OCI-LY7 (cell line): ENCODE measurements around the gene STUM. TPM values are rescaled to one million over a fixed set of nuclear protein-coding genes. Genes with fewer than 3 reads are reported as not detected.

Experiments
- BruUV-seq: library from RNA; stranded (reverse); fragments of 400-500 nt; replicated peaks from 2 replicates; lab custom pipeline; 2021; lab: Mats Ljungman, UMichigan
- CTCF ChIA-PET: fragments of 300-600 bp; sonication (Branson Sonifier 250); formaldehyde crosslinking; loops from one replicate; lab custom pipeline; 2022; ENCODE audit warnings: antibody characterized with exemption; ENCODE audit not compliant: unreplicated experiment; lab: Charles Lee
- POLR2A ChIA-PET: fragments of 300-600 bp; sonication (Branson Sonifier 250); formaldehyde crosslinking; loops from one replicate; lab custom pipeline; 2022; ENCODE audit warnings: antibody characterized with exemption; lab: Charles Lee
- DNase-seq: peaks from one replicate; pipeline ENCODE4 v3.0.0-alpha.2; 2015; ENCODE audit warnings: low spot score
- H2AFZ ChIP-seq: fragments of 200-600 bp; sonication (generic), shearing (Covaris generic); 2 replicates; pipeline ENCODE4 v1.6.1; 2014; ENCODE audit warnings: mild to moderate bottlenecking, antibody characterized with exemption, low read length, moderate library complexity
- H3K27ac ChIP-seq: fragments of 200-600 bp; sonication (generic); 2 replicates; pipeline ENCODE4 v1.5.1; 2014; ENCODE audit warnings: mixed run types, low read depth, mild to moderate bottlenecking, moderate library complexity, low read length, inconsistent platforms; ENCODE audit not compliant: poor library complexity, severe bottlenecking
- H3K36me3 ChIP-seq: fragments of 200-600 bp; sonication (generic); 2 replicates; pipeline ENCODE4 v1.6.1; 2014; ENCODE audit warnings: mild to moderate bottlenecking, antibody characterized with exemption, low read length, moderate library complexity, mixed read lengths; ENCODE audit not compliant: insufficient read depth
- H3K4me1 ChIP-seq: fragments of 200-600 bp; sonication (generic); 2 replicates; pipeline ENCODE4 v1.5.1; 2014; ENCODE audit warnings: mild to moderate bottlenecking, low read length; ENCODE audit not compliant: insufficient read depth, poor library complexity, severe bottlenecking
- H3K4me2 ChIP-seq: fragments of 200-600 bp; sonication (generic); 2 replicates; pipeline ENCODE4 v1.6.1; 2014; ENCODE audit warnings: mild to moderate bottlenecking, low read length
- H3K4me3 ChIP-seq: fragments of 200-600 bp; sonication (generic); 2 replicates; pipeline ENCODE4 v1.5.1; 2014; ENCODE audit warnings: mild to moderate bottlenecking, low read depth, low read length; ENCODE audit not compliant: poor library complexity, severe bottlenecking
- H3K79me2 ChIP-seq: fragments of 200-600 bp; sonication (generic); 2 replicates; pipeline ENCODE4 v1.6.1; 2016; ENCODE audit warnings: low read depth, mild to moderate bottlenecking, low read length, moderate library complexity, mixed read lengths; ENCODE audit not compliant: insufficient read depth
- H3K9me2 ChIP-seq: fragments of 200-600 bp; sonication (generic); 2 replicates; pipeline ENCODE4 v1.6.1; 2016; ENCODE audit warnings: mild to moderate bottlenecking, low read length, mixed read lengths; ENCODE audit not compliant: insufficient read depth
- H3K9me3 ChIP-seq: fragments of 200-600 bp; sonication (generic); 2 replicates; pipeline ENCODE4 v1.6.1; 2014; ENCODE audit warnings: mild to moderate bottlenecking, mixed run types, low read length, mixed read lengths
- H4K20me1 ChIP-seq: fragments of 200-600 bp; sonication (generic); 2 replicates; pipeline ENCODE4 v1.6.1; 2014; ENCODE audit warnings: mild to moderate bottlenecking, antibody characterized with exemption, low read length, moderate library complexity, mixed read lengths; ENCODE audit not compliant: insufficient read depth
- EZH2phosphoT487 ChIP-seq: fragments of 200-600 bp; sonication (generic); IDR thresholded peaks from 2 replicates; pipeline ENCODE4 v1.6.1; 2018; ENCODE audit warnings: low read depth, borderline replicate concordance, mild to moderate bottlenecking, mixed run types, antibody characterized with exemption, low read length, moderate library complexity, mixed read lengths
- intact Hi-C: fragments of 100-400 bp; cut with micrococcal nuclease; formaldehyde crosslinking; loops from one replicate; pipeline ENCODE4 v1.10.0; 2022; ENCODE audit not compliant: unreplicated experiment
- total RNA-seq, 2 experiments: library from RNA; depleted of rRNA in 1 of 2; stranded (reverse); fragments of >200 nt in 1 of 2; shearing (Covaris generic) in 1 of 2; gene quantifications; 2 replicates each; pipeline ENCODE4 v1.2.3, GENCODE V29; 2014 to 2022
- TF ChIP-seq, protein P1 (sequence below): fragments of 200-600 bp; sonication (generic); conservative IDR thresholded peaks from 2 replicates; pipeline ENCODE4 v1.5.1; 2014; ENCODE audit warnings: mild to moderate bottlenecking, antibody characterized with exemption, low read length, moderate library complexity, mixed read lengths

Gene STUM
- total RNA-seq, 2 experiments from 2014 or later = not detected

DNA sequence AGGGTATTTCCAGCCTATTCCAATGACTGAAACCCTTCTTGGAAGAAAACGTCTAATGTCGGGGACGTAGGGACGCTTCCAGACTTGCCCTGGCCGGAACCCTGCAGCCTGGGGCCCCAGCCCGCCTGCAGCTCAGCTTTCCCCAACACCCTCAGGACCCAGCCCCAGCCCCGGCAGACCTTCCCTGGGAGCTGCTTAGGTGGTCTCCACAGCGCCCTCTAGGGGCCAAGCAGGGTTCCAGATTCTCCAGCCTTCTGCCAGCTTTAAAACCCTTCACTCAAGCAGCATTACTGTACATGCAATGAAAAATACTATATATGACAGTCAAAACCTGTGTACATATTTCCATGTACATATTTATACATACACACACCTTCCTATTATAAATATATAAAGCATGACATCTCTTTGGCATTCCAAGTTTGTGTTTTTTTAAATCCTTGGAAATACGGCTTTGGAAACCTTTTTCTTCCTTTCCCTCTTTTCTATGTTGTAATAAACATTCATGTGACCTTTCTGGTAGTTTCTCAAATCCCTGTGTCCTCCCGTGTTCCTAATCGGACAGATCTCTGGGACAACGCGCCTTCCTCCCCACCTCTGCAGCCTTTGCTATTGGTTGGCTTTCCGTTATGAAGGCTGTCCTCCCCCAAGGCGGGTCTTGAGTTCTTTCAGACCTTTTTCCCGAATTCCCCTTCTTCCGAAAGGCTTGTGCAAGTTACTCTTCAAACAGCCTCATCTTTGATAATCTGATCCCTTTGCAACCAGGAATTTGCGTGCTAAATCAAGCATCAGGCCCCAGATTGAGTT lies 60.3 kb downstream of the STUM start:
- POLR2A ChIA-PET = no interaction called here
- Histone ChIP-seq H4K20me1 (no peaks in the 10 kb centered on the region), H3K4me2 (no peak overlapping the region), H3K9me2 (no peaks in the 10 kb centered on the region), H3K9me3 (no peaks in the 10 kb centered on the region), H3K27ac (no peak overlapping the region), H3K4me3 (no peak overlapping the region), H3K4me1 (no peaks in the 10 kb centered on the region), H3K36me3 (no peaks in the 10 kb centered on the region), H3K79me2 (no peaks in the 10 kb centered on the region), H2AFZ (no peak overlapping the region)
- BruUV-seq = no TSS peak
- no peak for TF ChIP-seq EZH2phosphoT487
- TF ChIP-seq, protein P1, sequence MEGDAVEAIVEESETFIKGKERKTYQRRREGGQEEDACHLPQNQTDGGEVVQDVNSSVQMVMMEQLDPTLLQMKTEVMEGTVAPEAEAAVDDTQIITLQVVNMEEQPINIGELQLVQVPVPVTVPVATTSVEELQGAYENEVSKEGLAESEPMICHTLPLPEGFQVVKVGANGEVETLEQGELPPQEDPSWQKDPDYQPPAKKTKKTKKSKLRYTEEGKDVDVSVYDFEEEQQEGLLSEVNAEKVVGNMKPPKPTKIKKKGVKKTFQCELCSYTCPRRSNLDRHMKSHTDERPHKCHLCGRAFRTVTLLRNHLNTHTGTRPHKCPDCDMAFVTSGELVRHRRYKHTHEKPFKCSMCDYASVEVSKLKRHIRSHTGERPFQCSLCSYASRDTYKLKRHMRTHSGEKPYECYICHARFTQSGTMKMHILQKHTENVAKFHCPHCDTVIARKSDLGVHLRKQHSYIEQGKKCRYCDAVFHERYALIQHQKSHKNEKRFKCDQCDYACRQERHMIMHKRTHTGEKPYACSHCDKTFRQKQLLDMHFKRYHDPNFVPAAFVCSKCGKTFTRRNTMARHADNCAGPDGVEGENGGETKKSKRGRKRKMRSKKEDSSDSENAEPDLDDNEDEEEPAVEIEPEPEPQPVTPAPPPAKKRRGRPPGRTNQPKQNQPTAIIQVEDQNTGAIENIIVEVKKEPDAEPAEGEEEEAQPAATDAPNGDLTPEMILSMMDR = peak; percentile 97
- CTCF ChIA-PET = interaction anchor here (0.9 kb wide), 2 partner anchors 18 to 184 kb away, joined by 3 read pairs; no protein-coding TSS in a partner anchor
- DNase-seq = peak; percentile 80
- intact Hi-C loops = loop anchor here (1.0 to 5.0 kb wide), 2 partner anchors 62 to 185 kb away; partner anchors contain the start of gene STUM

DNA sequence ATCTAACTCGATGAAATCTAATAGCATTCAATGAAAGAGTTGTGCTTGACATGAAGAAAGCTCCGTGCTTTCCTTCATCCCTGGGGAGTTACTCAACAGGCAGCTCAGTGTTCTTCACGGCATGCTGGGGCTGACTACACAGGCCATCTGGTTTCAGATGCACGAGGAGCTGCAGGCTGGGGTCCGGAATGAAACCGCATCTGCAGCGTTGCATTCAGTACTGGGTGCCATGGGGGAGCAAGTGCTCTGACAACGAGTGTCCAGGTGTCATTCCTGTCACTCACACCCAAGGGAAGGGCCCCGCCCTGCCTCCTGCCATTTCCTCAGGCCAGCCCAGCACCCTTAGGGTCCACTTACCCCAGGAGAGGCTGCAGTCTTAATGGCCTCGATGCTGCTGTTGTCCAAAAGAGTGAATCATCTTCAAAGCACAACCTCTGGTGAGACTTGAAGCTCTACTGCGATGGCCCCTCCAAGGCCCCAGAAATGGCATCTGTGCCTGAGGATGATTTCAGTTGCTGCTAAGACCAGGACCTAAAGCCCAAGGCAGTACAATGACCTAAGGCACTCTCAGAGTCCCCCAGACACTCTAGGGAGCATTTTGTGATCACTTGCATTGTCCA lies 61.4 kb downstream of the STUM start:
- TF ChIP-seq, protein P1 = no peak
- Histone ChIP-seq H3K36me3 (no peaks in the 10 kb centered on the region), H3K27ac (no peak overlapping the region), H3K4me2 (no peak overlapping the region), H3K4me1 (no peaks in the 10 kb centered on the region), H3K9me2 (no peaks in the 10 kb centered on the region), H2AFZ (no peak overlapping the region), H3K79me2 (no peaks in the 10 kb centered on the region), H3K9me3 (no peaks in the 10 kb centered on the region), H3K4me3 (no peak overlapping the region), H4K20me1 (no peaks in the 10 kb centered on the region)
- intact Hi-C loops = loop anchor here (5.0 kb wide), 1 partner anchor 63 kb away; the partner anchor contains the start of gene STUM
- ChIA-PET POLR2A (no interaction called here), CTCF (interaction anchor here (0.9 kb wide), 1 partner anchor 185 kb away, joined by 3 read pairs; no protein-coding TSS in a partner anchor)
- no TSS peak for BruUV-seq
- no peak for DNase-seq
